GM18505 (cell line): ENCODE results near the gene SLC24A5.

Experiments
- ATAC-seq: cut with Tn5 transposase; IDR thresholded peaks from one replicate; pipeline ENCODE4 v1.9.1; 2021; ENCODE audit not compliant: unreplicated experiment
- POLR2A ChIP-seq: IDR thresholded peaks from 4 replicates; pipeline ENCODE4 v1.6.1; 2011; ENCODE audit warnings: borderline replicate concordance; ENCODE audit not compliant: insufficient read depth, insufficient read length; ENCODE audit errors: extremely low read depth

Gene SLC24A5

GRCh38 chr15:48120745-48121144 is at the start of gene SLC24A5:
Gene SLC24A5 (plus strand): TSS chr15:48120990. CDS start chr15:48121045, 55 bp downstream.
- ATAC-seq = no peak
- no peak for TF ChIP-seq POLR2A

- ATAC-seq = no peak
- TF ChIP-seq POLR2A = no peak
These were observed 47.8 kb upstream of the SLC24A5 start for GRCh38 chr15:48072941-48073340.

- TF ChIP-seq POLR2A = no peak
- ATAC-seq = no peak
These were observed 46.9 kb upstream of the SLC24A5 start for GRCh38 chr15:48073881-48074280.

GRCh38 chr15:48076454-48076853 is 44.3 kb upstream of the SLC24A5 start:
- no peak for ATAC-seq
- TF ChIP-seq POLR2A = no peak

- no peak for TF ChIP-seq POLR2A
- no peak for ATAC-seq
These were observed 43.1 kb upstream of the SLC24A5 start for GRCh38 chr15:48077616-48078184.

GRCh38 chr15:48084759-48085590 is 35.8 kb upstream of the SLC24A5 start:
- no peak for TF ChIP-seq POLR2A
- ATAC-seq = no peak

GRCh38 chr15:48085591-48085930 is 35.2 kb upstream of the SLC24A5 start:
- TF ChIP-seq POLR2A = no peak

GRCh38 chr15:48086133-48086532 is 34.7 kb upstream of the SLC24A5 start:
- ATAC-seq = no peak
- no peak for TF ChIP-seq POLR2A

More at GRCh38 chr15:48085591-48085930, 35.2 kb upstream of the SLC24A5 start:
- no peak for ATAC-seq

- no peak for TF ChIP-seq POLR2A
- ATAC-seq = no peak
These were observed 34.2 kb upstream of the SLC24A5 start for GRCh38 chr15:48086576-48086975.

GRCh38 chr15:48087844-48088243 is 32.9 kb upstream of the SLC24A5 start:
- no peak for TF ChIP-seq POLR2A
- no peak for ATAC-seq

- ATAC-seq = no peak
- TF ChIP-seq POLR2A = no peak
These were observed 31.1 kb upstream of the SLC24A5 start for GRCh38 chr15:48089702-48090101.

GRCh38 chr15:48090115-48090514 is 30.7 kb upstream of the SLC24A5 start:
- no peak for TF ChIP-seq POLR2A
- ATAC-seq = no peak

- no peak for TF ChIP-seq POLR2A
- ATAC-seq = no peak
These were observed 30.1 kb upstream of the SLC24A5 start for GRCh38 chr15:48090666-48091065.

- no peak for ATAC-seq
- no peak for TF ChIP-seq POLR2A
These were observed 29.3 kb upstream of the SLC24A5 start for GRCh38 chr15:48091522-48091921.
